ENCODE data around the gene SEC22A. TPM values are rescaled to one million over a fixed set of nuclear protein-coding genes. Genes with fewer than 3 reads are reported as not detected.

The SEC22A gene
- total RNA-seq, 1 donor from 2014 or later, result 16.8 TPM

- no peak for DNase-seq (ENCODE audit: low spot score)
These were observed 101.2 kb downstream of the SEC22A start for GRCh38 chr3:123302961-123303360.

GRCh38 chr3:123303976-123304560 is 102.3 kb downstream of the SEC22A start:
- no peak for DNase-seq (ENCODE audit: low spot score)

- DNase-seq (ENCODE audit: low spot score), result no peak
These were observed 103.4 kb downstream of the SEC22A start for GRCh38 chr3:123305192-123305591.

GRCh38 chr3:123307064-123307463 is 105.3 kb downstream of the SEC22A start:
- DNase-seq (ENCODE audit: low spot score), result no peak

- no peak for DNase-seq (ENCODE audit: low spot score)
These were observed 108.4 kb downstream of the SEC22A start for GRCh38 chr3:123310186-123310585.

- DNase-seq (ENCODE audit: low spot score), result no peak
These were observed 109.0 kb downstream of the SEC22A start for GRCh38 chr3:123310741-123311140.

- DNase-seq (ENCODE audit: low spot score), result no peak
These were observed 109.5 kb downstream of the SEC22A start for GRCh38 chr3:123311201-123311600.

GRCh38 chr3:123312331-123313265 is 110.9 kb downstream of the SEC22A start:
- DNase-seq (ENCODE audit: low spot score), result no peak

GRCh38 chr3:123313889-123314288 is 112.1 kb downstream of the SEC22A start:
- no peak for DNase-seq (ENCODE audit: low spot score)

GRCh38 chr3:123314359-123315270 is 112.9 kb downstream of the SEC22A start:
- no peak for DNase-seq (ENCODE audit: low spot score)

- no peak for DNase-seq (ENCODE audit: low spot score)
These were observed 113.5 kb downstream of the SEC22A start for GRCh38 chr3:123315271-123315595.

GRCh38 chr3:123317716-123318115 is 116.0 kb downstream of the SEC22A start:
- DNase-seq (ENCODE audit: low spot score), result no peak

GRCh38 chr3:123318374-123318773 is 116.6 kb downstream of the SEC22A start:
- DNase-seq (ENCODE audit: low spot score), result no peak

- DNase-seq (ENCODE audit: low spot score), result no peak
These were observed 118.0 kb downstream of the SEC22A start for GRCh38 chr3:123319760-123320159.

- no peak for DNase-seq (ENCODE audit: low spot score)
These were observed 118.5 kb downstream of the SEC22A start for GRCh38 chr3:123320221-123320620.

- no peak for DNase-seq (ENCODE audit: low spot score)
These were observed 120.1 kb downstream of the SEC22A start for GRCh38 chr3:123321806-123322205.

- no peak for DNase-seq (ENCODE audit: low spot score)
These were observed 121.1 kb downstream of the SEC22A start for GRCh38 chr3:123322866-123323265.

Other genes with a start within 250 kb of the SEC22A start
- 1.7 TPM for gene SEMA5B, start 174.2 kb upstream of the SEC22A start, total RNA-seq
- gene PDIA5, start 134.9 kb upstream of the SEC22A start, total RNA-seq, result 49.3 TPM
- gene ADCY5, start 247.1 kb downstream of the SEC22A start, total RNA-seq, result 25.8 TPM

Data from mucosa of gallbladder (tissue), 1 donor.